Measurements from ENCODE around the gene CAMSAP1. TPM values are rescaled to one million over a fixed set of nuclear protein-coding genes. Genes with fewer than 3 reads are reported as not detected.

CAMSAP1 gene
- total RNA-seq, 1 experiment from 2014 or later: 52.7 TPM

GRCh38 chr9:135923508-135923907, 16.2 kb upstream of the CAMSAP1 start:
- Histone ChIP-seq H3K18ac (ENCODE audit: insufficient read length, low read depth, low read length) (no peak overlapping the region), H3K79me1 (ENCODE audit: insufficient read depth, low read depth, low read length, poor library complexity, severe bottlenecking) (no peaks in the 10 kb centered on the region), H2BK15ac (ENCODE audit: low read depth, low read length) (no peak overlapping the region), H3K79me2 (ENCODE audit: insufficient read depth, low read length) (no peaks in the 10 kb centered on the region), H4K5ac (ENCODE audit: insufficient read length, low read depth, low read length) (no peak overlapping the region), H3K14ac (ENCODE audit: insufficient read depth, low read length) (no peak overlapping the region), H3K9me3 (ENCODE audit: control insufficient read depth, low read depth, low read length) (peaks cover 6% of the 10 kb centered on the region), H3K23me2 (ENCODE audit: insufficient read length, low read depth, low read length, poor library complexity, severe bottlenecking) (no peaks in the 10 kb centered on the region), H3K56ac (ENCODE audit: insufficient read length, low read depth, low read length) (no peak overlapping the region), H2AK5ac (ENCODE audit: insufficient read length, low read length) (no peak overlapping the region), H4K8ac (replicated peaks; ENCODE audit: insufficient read length, low read depth, low read length) (no peak overlapping the region), H3K23ac (ENCODE audit: insufficient read length, low read depth, low read length) (no peak overlapping the region), H2BK5ac (ENCODE audit: insufficient read length, low read length) (no peak overlapping the region), H3K4me1 (ENCODE audit: insufficient read depth, low read length) (no peaks in the 10 kb centered on the region), H2AFZ (ENCODE audit: low read length) (no peak overlapping the region), H4K20me1 (ENCODE audit: control insufficient read depth, insufficient read depth, insufficient read length) (no peaks in the 10 kb centered on the region), H4K91ac (ENCODE audit: insufficient read length, low read depth, low read length) (no peak overlapping the region), H3K4me2 (ENCODE audit: insufficient read depth, insufficient read length, low read length) (no peak overlapping the region), H3K9ac (ENCODE audit: extremely low read depth, insufficient read length, low read length) (no peak overlapping the region), H2BK20ac (ENCODE audit: low read depth, low read length, poor library complexity, severe bottlenecking) (no peak overlapping the region), H2BK120ac (ENCODE audit: low read depth, low read length, poor library complexity, severe bottlenecking) (no peak overlapping the region), H3T11ph (ENCODE audit: low read length) (no peak overlapping the region), H3K4ac (ENCODE audit: low read depth, low read length) (no peak overlapping the region), H3K27ac (ENCODE audit: insufficient read length, low read depth, low read length) (no peak overlapping the region), H2BK12ac (ENCODE audit: insufficient read length, low read depth, low read length) (no peak overlapping the region), H3K27me3 (ENCODE audit: insufficient read depth, low read length) (no peaks in the 10 kb centered on the region)
- no peak for TF ChIP-seq CTCF (conservative IDR thresholded peaks at IDR 0.05)
- WGBS (ENCODE audit: extremely low coverage, insufficient read length, low lambda C conversion rate): no CpG with 5 or more reads among the region's 13 CpGs
- Mint-ChIP-seq H3K4me3 (no peak overlapping the region), H3K27ac (peak overlapping the region in 1 of 3 experiments; percentile 47; a peak in 2 of 7 replicates), H3K36me3 (ENCODE audit: insufficient read depth in 1 of 3, low read depth in 3 of 3) (peaks cover 9 to 26% (median 19%) of the 10 kb centered on the region in 3 experiments), H3K9me3 (peaks cover 10 to 15% of the 10 kb centered on the region in 2 experiments), H3K27me3 (ENCODE audit: low read depth) (peaks cover 10% of the 10 kb centered on the region), H3K4me1 (peaks cover 0 to 10% of the 10 kb centered on the region in 2 experiments; a peak in 3 of 4 replicates)
- DNase-seq: no peak

Measured in H9 (cell line).